Caco-2 (cell line): ENCODE measurements around the gene WIPF3. TPM values are rescaled to one million over a fixed set of nuclear protein-coding genes. Genes with fewer than 3 reads are reported as not detected.

ENCODE experiments used
- BruUV-seq: library from RNA; stranded (reverse); fragments of 400-500 nt; replicated peaks from 2 replicates; lab custom pipeline; 2021; lab: Mats Ljungman, UMichigan
- CTCF ChIA-PET: fragments of 300-600 bp; sonication (Branson Sonifier 250); formaldehyde crosslinking; loops from one replicate; lab custom pipeline; 2022; ENCODE audit warnings: antibody characterized with exemption; lab: Charles Lee
- POLR2A ChIA-PET: fragments of 300-600 bp; sonication (Branson Sonifier 250); formaldehyde crosslinking; loops from one replicate; lab custom pipeline; 2022; ENCODE audit warnings: antibody characterized with exemption; lab: Charles Lee
- DNase-seq, 2 experiments: peaks; one replicate each; pipeline versions ENCODE4 v3.0.0 to v3.0.0-alpha.2; 2020 to 2022
- H3K27me3 ChIP-seq: replicated peaks from 2 replicates; pipeline ENCODE4 v1.6.0; 2011; ENCODE audit warnings: low read length; ENCODE audit not compliant: control insufficient read depth, insufficient read depth
- H3K36me3 ChIP-seq: 2 replicates; pipeline ENCODE4 v1.5.1; 2011; ENCODE audit warnings: low read length; ENCODE audit not compliant: control insufficient read depth, insufficient read depth
- H3K4me1 ChIP-seq: fragments of 250-450 bp; sonication (Bioruptor Pico); 2 replicates; pipeline ENCODE4 v1.5.1; 2020; ENCODE audit warnings: mild to moderate bottlenecking
- H3K4me3 ChIP-seq: 2 replicates; pipeline ENCODE4 v1.5.1; 2011; ENCODE audit warnings: low read depth, mild to moderate bottlenecking, control low read depth, low read length
- H3K9me3 ChIP-seq: fragments of 250-450 bp; sonication (Bioruptor Pico); 2 replicates; pipeline ENCODE4 v1.5.1; 2020; ENCODE audit warnings: mild to moderate bottlenecking, moderate library complexity
- H3K27ac Mint-ChIP-seq: one replicate; pipeline ENCODE4 v1.8.0; 2022; ENCODE audit warnings: mixed read lengths; ENCODE audit not compliant: unreplicated experiment
- H3K27me3 Mint-ChIP-seq: one replicate; pipeline ENCODE4 v1.8.0; 2022; ENCODE audit warnings: mixed read lengths; ENCODE audit not compliant: insufficient read depth, unreplicated experiment
- H3K36me3 Mint-ChIP-seq: one replicate; pipeline ENCODE4 v1.8.0; 2022; ENCODE audit warnings: mild to moderate bottlenecking, mixed read lengths; ENCODE audit not compliant: insufficient read depth, unreplicated experiment
- H3K4me1 Mint-ChIP-seq: one replicate; pipeline ENCODE4 v1.8.0; 2022; ENCODE audit warnings: low read depth, mixed read lengths; ENCODE audit not compliant: unreplicated experiment
- H3K4me3 Mint-ChIP-seq: one replicate; pipeline ENCODE4 v1.8.0; 2022; ENCODE audit warnings: mild to moderate bottlenecking, moderate library complexity, mixed read lengths; ENCODE audit not compliant: unreplicated experiment
- H3K9me3 Mint-ChIP-seq: one replicate; pipeline ENCODE4 v1.8.0; 2022; ENCODE audit warnings: mixed read lengths; ENCODE audit not compliant: unreplicated experiment
- intact Hi-C: fragments of 100-400 bp; cut with micrococcal nuclease; formaldehyde crosslinking; loops from one replicate; pipeline ENCODE4 v1.10.0; 2022; ENCODE audit not compliant: unreplicated experiment
- total RNA-seq: library from RNA; stranded (reverse); gene quantifications from 2 replicates; pipeline ENCODE4 v1.2.3, GENCODE V29; 2022
- TF ChIP-seq, protein P1 (sequence below), 2 experiments: fragments of 200-600 bp in 1 of 2; IDR thresholded peaks; 1 replicate in 1 of 2; 2 replicates in 1 of 2; pipeline versions ENCODE4 v1.5.1 to v1.8.0; 2011 to 2022; ENCODE audit warnings: antibody characterized with exemption in 1 of 2, control low read depth in 1 of 2, inconsistent platforms in 1 of 2, low read depth in 1 of 2, low read length in 1 of 2, mild to moderate bottlenecking in 1 of 2, moderate library complexity in 1 of 2; ENCODE audit not compliant: insufficient read depth in 1 of 2, severe bottlenecking in 1 of 2, unreplicated experiment in 1 of 2

WIPF3 gene
- total RNA-seq, 1 experiment from 2014 or later, result 1.2 TPM

DNA sequence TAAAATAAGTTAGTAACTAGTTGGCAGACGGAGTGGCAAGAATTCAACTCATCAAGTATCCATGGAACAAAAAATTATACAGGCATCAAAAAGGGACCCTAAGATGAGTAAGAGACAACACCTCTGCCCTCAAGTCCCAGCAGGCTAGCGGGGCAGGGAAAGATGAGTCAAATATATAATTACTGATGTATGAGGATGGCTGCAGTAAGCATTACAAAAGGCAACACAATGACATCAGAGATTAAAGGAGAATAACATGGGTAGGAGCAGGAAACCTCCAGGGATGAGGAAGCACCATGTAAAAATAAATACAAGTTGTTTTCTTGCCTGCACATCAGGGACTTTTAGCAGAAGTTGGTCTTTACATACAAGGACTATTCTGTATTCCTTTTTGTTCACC lies 133.9 kb downstream of the WIPF3 start:
- H3K36me3 Mint-ChIP-seq, result peaks cover 89% of the 10 kb centered on the region
- Histone ChIP-seq H3K27me3 (no peaks in the 10 kb centered on the region), H3K4me1 (no peaks in the 10 kb centered on the region), H3K9me3 (no peaks in the 10 kb centered on the region), H3K36me3 (peaks cover 3% of the 10 kb centered on the region; the same call in 1 of the 2 replicates), H3K4me3 (no peak overlapping the region)
- intact Hi-C loops, result no loop called here
- H3K4me1 Mint-ChIP-seq, result no peaks in the 10 kb centered on the region
- H3K27me3 Mint-ChIP-seq, result no peaks in the 10 kb centered on the region
- H3K9me3 Mint-ChIP-seq, result no peaks in the 10 kb centered on the region
- DNase-seq, result no peak
- no peak overlapping the region for H3K27ac Mint-ChIP-seq
- BruUV-seq, result no TSS peak
- TF ChIP-seq, protein P1, sequence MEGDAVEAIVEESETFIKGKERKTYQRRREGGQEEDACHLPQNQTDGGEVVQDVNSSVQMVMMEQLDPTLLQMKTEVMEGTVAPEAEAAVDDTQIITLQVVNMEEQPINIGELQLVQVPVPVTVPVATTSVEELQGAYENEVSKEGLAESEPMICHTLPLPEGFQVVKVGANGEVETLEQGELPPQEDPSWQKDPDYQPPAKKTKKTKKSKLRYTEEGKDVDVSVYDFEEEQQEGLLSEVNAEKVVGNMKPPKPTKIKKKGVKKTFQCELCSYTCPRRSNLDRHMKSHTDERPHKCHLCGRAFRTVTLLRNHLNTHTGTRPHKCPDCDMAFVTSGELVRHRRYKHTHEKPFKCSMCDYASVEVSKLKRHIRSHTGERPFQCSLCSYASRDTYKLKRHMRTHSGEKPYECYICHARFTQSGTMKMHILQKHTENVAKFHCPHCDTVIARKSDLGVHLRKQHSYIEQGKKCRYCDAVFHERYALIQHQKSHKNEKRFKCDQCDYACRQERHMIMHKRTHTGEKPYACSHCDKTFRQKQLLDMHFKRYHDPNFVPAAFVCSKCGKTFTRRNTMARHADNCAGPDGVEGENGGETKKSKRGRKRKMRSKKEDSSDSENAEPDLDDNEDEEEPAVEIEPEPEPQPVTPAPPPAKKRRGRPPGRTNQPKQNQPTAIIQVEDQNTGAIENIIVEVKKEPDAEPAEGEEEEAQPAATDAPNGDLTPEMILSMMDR (IDR thresholded peaks at IDR 0.05; ENCODE audit: insufficient read depth in 1 of 2, low read depth in 1 of 2, low read length in 1 of 2, severe bottlenecking in 1 of 2, unreplicated experiment in 1 of 2), result no peak
- CTCF ChIA-PET, result no interaction called here
- H3K4me3 Mint-ChIP-seq, result no peak overlapping the region
- POLR2A ChIA-PET, result no interaction called here

DNA sequence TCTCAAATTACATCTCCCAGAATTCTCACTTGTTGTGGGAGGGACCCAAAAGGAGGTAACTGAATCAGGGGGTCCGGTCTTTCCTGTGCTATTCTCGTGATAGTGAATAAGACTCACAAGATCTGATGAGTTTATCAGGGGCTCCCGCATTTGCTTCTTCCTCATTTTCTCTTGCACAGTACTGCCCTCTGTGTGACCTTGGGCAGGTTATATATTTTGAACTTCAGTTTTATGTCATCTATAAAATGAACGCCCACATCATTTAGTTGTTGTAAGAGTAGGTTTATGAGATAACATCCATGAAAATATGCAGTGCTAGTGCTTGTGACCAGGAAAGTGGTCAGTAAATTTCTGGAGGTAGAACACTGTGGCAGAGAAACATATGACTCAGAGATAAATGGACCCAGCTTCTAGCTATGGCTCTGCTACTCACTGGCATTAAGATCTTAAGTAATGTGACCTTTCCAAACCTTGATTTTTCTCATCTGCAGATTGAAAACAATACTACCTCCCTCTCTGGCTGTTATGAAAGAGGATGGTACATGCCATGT lies 139.0 kb downstream of the WIPF3 start:
- Mint-ChIP-seq H3K9me3 (no peaks in the 10 kb centered on the region), H3K4me1 (no peaks in the 10 kb centered on the region), H3K27ac (no peak overlapping the region), H3K4me3 (no peak overlapping the region), H3K36me3 (peaks cover 84% of the 10 kb centered on the region), H3K27me3 (no peaks in the 10 kb centered on the region)
- no peak overlapping the region for H3K4me3 ChIP-seq
- no peaks in the 10 kb centered on the region for H3K9me3 ChIP-seq
- peaks cover 2% of the 10 kb centered on the region for H3K36me3 ChIP-seq
- POLR2A ChIA-PET, result no interaction called here
- no peaks in the 10 kb centered on the region for H3K4me1 ChIP-seq
- TF ChIP-seq, protein P1 (IDR thresholded peaks at IDR 0.05; ENCODE audit: insufficient read depth in 1 of 2, low read depth in 1 of 2, low read length in 1 of 2, severe bottlenecking in 1 of 2, unreplicated experiment in 1 of 2), result no peak
- BruUV-seq, result no TSS peak
- no peaks in the 10 kb centered on the region for H3K27me3 ChIP-seq
- CTCF ChIA-PET, result interaction anchor here (1.1 kb wide), 1 partner anchor 117 kb away, joined by 4 read pairs; no protein-coding TSS in a partner anchor
- intact Hi-C loops, result no loop called here
- no peak for DNase-seq

DNA sequence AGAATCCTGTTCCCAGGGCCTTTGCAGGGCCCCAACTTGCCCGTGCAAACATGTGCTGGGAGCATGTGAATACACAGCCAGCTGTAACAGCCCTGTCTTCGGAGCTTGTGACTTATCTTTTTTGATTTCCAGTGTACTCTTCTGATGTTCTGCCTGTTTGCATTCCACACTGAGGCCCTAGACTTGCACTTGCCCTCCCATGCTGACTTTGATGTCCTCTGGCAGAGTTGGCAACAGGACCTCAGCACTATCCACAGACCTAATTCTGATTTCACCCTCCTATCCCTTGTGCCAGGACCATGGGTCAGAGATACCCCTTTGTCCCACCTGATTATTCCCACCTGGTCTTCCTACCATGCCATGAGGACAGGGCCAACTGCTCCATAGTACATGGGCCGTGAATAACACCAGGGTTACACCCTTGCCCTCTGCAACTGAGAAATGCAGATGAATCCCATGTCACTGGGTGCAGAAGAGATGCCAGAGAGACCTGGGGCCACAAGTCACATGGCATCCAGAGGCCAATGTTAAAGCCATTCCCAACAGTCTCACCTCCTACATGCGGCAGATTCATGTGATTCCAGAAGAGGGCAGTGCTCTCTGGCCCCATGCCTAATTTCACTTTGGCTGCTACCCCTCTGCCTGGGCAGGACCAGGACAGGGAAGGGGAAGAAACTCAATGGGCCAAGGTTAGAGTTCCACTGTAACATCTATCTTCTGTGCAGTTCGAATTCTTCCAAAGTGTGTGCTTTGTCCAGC lies 140.3 kb downstream of the WIPF3 start:
- H3K36me3 Mint-ChIP-seq, result peaks cover 88% of the 10 kb centered on the region
- no peaks in the 10 kb centered on the region for H3K9me3 Mint-ChIP-seq
- BruUV-seq, result no TSS peak
- ChIA-PET CTCF (interaction anchor here (1.1 kb wide), 1 partner anchor 115 kb away, joined by 4 read pairs; no protein-coding TSS in a partner anchor), POLR2A (interaction anchor here (0.6 kb wide), 1 partner anchor 38 kb away, joined by 3 read pairs; no protein-coding TSS in a partner anchor)
- H3K27ac Mint-ChIP-seq, result no peak overlapping the region
- no peaks in the 10 kb centered on the region for H3K4me1 Mint-ChIP-seq
- no peaks in the 10 kb centered on the region; the same call in 1 of the 2 replicates for H3K9me3 ChIP-seq
- H3K27me3 ChIP-seq, result no peaks in the 10 kb centered on the region
- TF ChIP-seq, protein P1 (IDR thresholded peaks at IDR 0.05; ENCODE audit: insufficient read depth in 1 of 2, low read depth in 1 of 2, low read length in 1 of 2, severe bottlenecking in 1 of 2, unreplicated experiment in 1 of 2), result peak; percentile 23 to 44
- no peak overlapping the region for H3K4me3 ChIP-seq
- peaks cover 5% of the 10 kb centered on the region for H3K36me3 ChIP-seq
- no peaks in the 10 kb centered on the region for H3K27me3 Mint-ChIP-seq
- no peaks in the 10 kb centered on the region for H3K4me1 ChIP-seq
- DNase-seq, result peak in 1 of 2 experiments; percentile 22
- intact Hi-C loops, result loop anchor here (2.0 kb wide), 1 partner anchor 116 kb away; no protein-coding TSS in a partner anchor
- no peak overlapping the region for H3K4me3 Mint-ChIP-seq
